ENCODE results near the gene OR10A6.

Gene OR10A6

DNA sequence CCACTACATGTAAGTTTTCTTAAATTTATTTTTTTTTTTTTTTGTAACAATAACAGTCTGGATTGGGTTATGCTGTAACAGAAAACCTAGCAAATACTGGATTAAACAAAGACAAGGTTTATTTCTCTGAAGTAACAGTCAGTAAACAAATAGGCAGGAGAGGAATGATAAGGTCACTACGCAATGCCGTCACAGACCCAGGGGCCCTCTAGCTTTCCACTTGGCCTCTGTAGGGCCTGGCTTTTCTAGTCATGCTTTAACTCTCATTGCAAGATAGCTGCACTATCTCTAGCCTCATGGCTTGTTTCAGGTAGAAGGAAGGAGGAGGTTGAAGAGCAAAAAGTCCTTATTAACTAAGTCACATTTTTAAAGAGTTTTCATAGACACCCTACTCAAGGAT, 6.5 kb downstream of the OR10A6 start:
- no peak for TF ChIP-seq CTCF (IDR thresholded peaks at IDR 0.05; ENCODE audit: control extremely low read depth, extremely low read depth, low read depth, missing control alignments)
- ChIA-PET POLR2A (no interaction called here), CTCF (interaction anchor here (1.6 kb wide), 1 partner anchor 62 kb away, joined by 4 read pairs; the partner anchor contains the start of gene EIF3F)
- DNase-seq (ENCODE audit: extremely low spot score), result no peak

GRCh38 chr11:7918141-7918540, 12.9 kb downstream of the OR10A6 start:
- ChIA-PET CTCF (no interaction called here), POLR2A (no interaction called here)
- no peak for DNase-seq (ENCODE audit: extremely low spot score)
- TF ChIP-seq CTCF (IDR thresholded peaks at IDR 0.05; ENCODE audit: control extremely low read depth, extremely low read depth, low read depth, missing control alignments), result no peak

- CTCF ChIA-PET, result interaction anchor here (1.1 to 1.2 kb wide), 2 partner anchors 21 to 76 kb away, joined by 3 read pairs; partner anchors contain the start of gene EIF3F
- DNase-seq (ENCODE audit: extremely low spot score), result no peak
- POLR2A ChIA-PET, result no interaction called here
- TF ChIP-seq CTCF (IDR thresholded peaks at IDR 0.05; ENCODE audit: control extremely low read depth, extremely low read depth, low read depth, missing control alignments), result no peak
These were observed 20.1 kb downstream of the OR10A6 start for GRCh38 chr11:7911011-7911410.

DNA sequence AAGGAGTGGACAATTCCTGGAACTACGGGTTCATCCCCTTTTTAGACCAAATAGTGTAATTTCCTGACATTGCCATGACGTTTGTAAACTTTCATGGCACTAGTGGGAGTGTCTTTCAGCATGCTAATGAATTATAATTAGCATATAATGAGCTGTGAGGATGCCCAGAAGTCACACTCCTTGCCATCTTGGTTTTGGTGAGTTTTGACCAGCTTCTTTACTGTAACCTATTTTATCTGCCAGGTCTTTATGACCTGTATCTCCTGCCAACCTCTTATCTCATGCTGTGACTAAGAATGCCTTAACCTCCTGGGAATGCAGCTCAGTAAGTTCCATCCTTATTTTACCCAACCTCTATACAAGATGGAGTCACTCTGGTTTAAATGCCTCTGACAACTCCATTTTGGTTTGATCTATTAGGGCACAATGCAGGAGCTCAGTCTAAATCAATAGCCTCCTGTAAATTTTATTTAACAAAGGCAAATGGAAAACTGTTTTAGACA, 20.7 kb downstream of the OR10A6 start:
- DNase-seq (ENCODE audit: extremely low spot score), result no peak
- ChIA-PET CTCF (interaction anchor here (1.1 to 2.7 kb wide), 4 partner anchors 18 to 77 kb away, joined by 3 to 9 read pairs (median 3); partner anchors contain the start of gene EIF3F), POLR2A (no interaction called here)
- TF ChIP-seq CTCF (IDR thresholded peaks at IDR 0.05; ENCODE audit: control extremely low read depth, extremely low read depth, low read depth, missing control alignments), result no peak

DNA sequence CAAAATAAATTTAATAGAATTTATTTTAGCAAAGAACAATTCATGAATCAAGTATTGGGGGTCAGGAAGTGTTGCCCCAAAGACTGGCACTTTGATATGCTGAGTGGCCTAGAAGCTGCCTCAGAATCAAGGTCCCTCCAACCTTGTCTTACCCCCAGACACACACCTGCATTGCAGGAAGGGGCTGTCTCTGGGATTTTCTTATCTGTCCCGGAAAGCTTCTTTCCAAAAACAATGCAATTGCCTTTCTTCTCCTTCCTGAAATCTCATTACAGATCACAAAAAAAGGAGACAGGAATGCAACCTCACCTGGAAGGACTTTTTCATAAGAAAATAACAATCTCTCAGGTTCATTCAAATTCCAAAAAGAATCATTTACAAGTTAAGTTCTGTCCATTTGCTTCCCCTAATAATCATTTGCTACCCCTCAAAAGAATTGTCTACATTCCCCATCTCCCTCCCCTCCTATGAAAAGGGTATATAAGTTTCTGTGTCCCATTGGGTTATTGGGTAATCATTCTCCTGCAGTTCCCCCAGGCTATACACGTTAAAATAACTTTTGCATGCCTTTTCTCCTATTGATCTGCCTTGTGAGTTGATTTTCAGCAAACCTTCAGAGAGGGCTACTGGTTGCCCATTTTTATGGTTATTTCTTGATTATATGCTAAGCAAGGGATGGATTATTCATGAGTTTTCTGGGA, 21.3 kb downstream of the OR10A6 start:
- DNase-seq (ENCODE audit: extremely low spot score), result no peak
- no peak for TF ChIP-seq CTCF (IDR thresholded peaks at IDR 0.05; ENCODE audit: control extremely low read depth, extremely low read depth, low read depth, missing control alignments)
- ChIA-PET CTCF (interaction anchor here (1.1 to 2.7 kb wide), 2 partner anchors 17 to 35 kb away, joined by 3 to 9 read pairs; no protein-coding TSS in a partner anchor), POLR2A (no interaction called here)

DNA sequence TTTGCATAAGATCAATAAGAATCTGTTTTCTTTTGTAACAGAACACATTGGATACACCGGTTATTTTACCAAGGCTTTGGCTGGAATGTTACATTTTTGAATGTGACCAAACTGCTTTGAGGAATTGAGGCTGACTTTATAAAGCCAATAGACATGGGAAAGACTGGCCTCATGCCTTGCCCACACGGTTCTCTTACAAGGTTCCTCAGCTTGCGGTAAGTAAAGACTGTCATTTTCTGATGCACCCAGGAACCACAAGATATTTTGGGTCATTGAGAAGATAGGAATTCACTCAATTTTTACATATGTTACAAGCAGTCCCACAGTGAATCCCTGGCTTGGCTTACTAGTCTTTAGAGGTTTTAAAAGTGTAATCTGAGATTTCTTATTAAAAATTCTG, 23.9 kb downstream of the OR10A6 start:
- no peak for DNase-seq (ENCODE audit: extremely low spot score)
- no peak for TF ChIP-seq CTCF (IDR thresholded peaks at IDR 0.05; ENCODE audit: control extremely low read depth, extremely low read depth, low read depth, missing control alignments)
- POLR2A ChIA-PET, result no interaction called here
- CTCF ChIA-PET, result interaction anchor here (1.9 to 2.5 kb wide), 2 partner anchors 79 to 192 kb away, joined by 6 to 7 read pairs; partner anchors contain the start of gene EIF3F
